ENCODE data around the gene PER1.

PER1 gene

GRCh38 chr17:8138374-8138671 is 13.9 kb downstream of the PER1 start:
- TF ChIP-seq POLR2A (IDR thresholded peaks at IDR 0.05; ENCODE audit: extremely low read depth, insufficient read length) (no peak), MYC (IDR thresholded peaks at IDR 0.05; ENCODE audit: low read depth, low read length) (no peak)
- TF ChIP-seq, protein P1, sequence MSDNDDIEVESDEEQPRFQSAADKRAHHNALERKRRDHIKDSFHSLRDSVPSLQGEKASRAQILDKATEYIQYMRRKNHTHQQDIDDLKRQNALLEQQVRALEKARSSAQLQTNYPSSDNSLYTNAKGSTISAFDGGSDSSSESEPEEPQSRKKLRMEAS (IDR thresholded peaks at IDR 0.05; ENCODE audit: low read depth, low read length): no peak
- TF ChIP-seq, protein P2, sequence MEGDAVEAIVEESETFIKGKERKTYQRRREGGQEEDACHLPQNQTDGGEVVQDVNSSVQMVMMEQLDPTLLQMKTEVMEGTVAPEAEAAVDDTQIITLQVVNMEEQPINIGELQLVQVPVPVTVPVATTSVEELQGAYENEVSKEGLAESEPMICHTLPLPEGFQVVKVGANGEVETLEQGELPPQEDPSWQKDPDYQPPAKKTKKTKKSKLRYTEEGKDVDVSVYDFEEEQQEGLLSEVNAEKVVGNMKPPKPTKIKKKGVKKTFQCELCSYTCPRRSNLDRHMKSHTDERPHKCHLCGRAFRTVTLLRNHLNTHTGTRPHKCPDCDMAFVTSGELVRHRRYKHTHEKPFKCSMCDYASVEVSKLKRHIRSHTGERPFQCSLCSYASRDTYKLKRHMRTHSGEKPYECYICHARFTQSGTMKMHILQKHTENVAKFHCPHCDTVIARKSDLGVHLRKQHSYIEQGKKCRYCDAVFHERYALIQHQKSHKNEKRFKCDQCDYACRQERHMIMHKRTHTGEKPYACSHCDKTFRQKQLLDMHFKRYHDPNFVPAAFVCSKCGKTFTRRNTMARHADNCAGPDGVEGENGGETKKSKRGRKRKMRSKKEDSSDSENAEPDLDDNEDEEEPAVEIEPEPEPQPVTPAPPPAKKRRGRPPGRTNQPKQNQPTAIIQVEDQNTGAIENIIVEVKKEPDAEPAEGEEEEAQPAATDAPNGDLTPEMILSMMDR (IDR thresholded peaks at IDR 0.05; ENCODE audit: low read depth, low read length): no peak
- H3K4me3 ChIP-seq (ENCODE audit: low read depth, low read length): peak overlapping the region; percentile 55
- no peak for DNase-seq (ENCODE audit: low read depth)

GRCh38 chr17:8137645-8138373 is 14.4 kb downstream of the PER1 start:
- peak overlapping the region; percentile 55 for H3K4me3 ChIP-seq (ENCODE audit: low read depth, low read length)
- DNase-seq (ENCODE audit: low read depth): no peak
- TF ChIP-seq, protein P2 (IDR thresholded peaks at IDR 0.05; ENCODE audit: low read depth, low read length): no peak
- TF ChIP-seq, protein P1 (IDR thresholded peaks at IDR 0.05; ENCODE audit: low read depth, low read length): no peak
- TF ChIP-seq MYC (IDR thresholded peaks at IDR 0.05; ENCODE audit: low read depth, low read length): no peak
- no peak for TF ChIP-seq POLR2A (IDR thresholded peaks at IDR 0.05; ENCODE audit: extremely low read depth, insufficient read length)

- TF ChIP-seq MYC (IDR thresholded peaks at IDR 0.05; ENCODE audit: low read depth, low read length) (no peak), POLR2A (IDR thresholded peaks at IDR 0.05; ENCODE audit: extremely low read depth, insufficient read length) (no peak)
- TF ChIP-seq, protein P2 (IDR thresholded peaks at IDR 0.05; ENCODE audit: low read depth, low read length): no peak
- TF ChIP-seq, protein P1 (IDR thresholded peaks at IDR 0.05; ENCODE audit: low read depth, low read length): no peak
- no peak overlapping the region for H3K4me3 ChIP-seq (ENCODE audit: low read depth, low read length)
- DNase-seq (ENCODE audit: low read depth): no peak
Measured at GRCh38 chr17:8133941-8134340, 18.3 kb downstream of the PER1 start.

GRCh38 chr17:8133399-8133798 is 18.8 kb downstream of the PER1 start:
- no peak for DNase-seq (ENCODE audit: low read depth)
- no peak overlapping the region for H3K4me3 ChIP-seq (ENCODE audit: low read depth, low read length)
- TF ChIP-seq, protein P1 (IDR thresholded peaks at IDR 0.05; ENCODE audit: low read depth, low read length): no peak
- TF ChIP-seq, protein P2 (IDR thresholded peaks at IDR 0.05; ENCODE audit: low read depth, low read length): no peak
- TF ChIP-seq POLR2A (IDR thresholded peaks at IDR 0.05; ENCODE audit: extremely low read depth, insufficient read length): no peak

- no peak for DNase-seq (ENCODE audit: low read depth)
- H3K4me3 ChIP-seq (ENCODE audit: low read depth, low read length): no peak overlapping the region
- TF ChIP-seq, protein P1 (IDR thresholded peaks at IDR 0.05; ENCODE audit: low read depth, low read length): no peak
- TF ChIP-seq, protein P2 (IDR thresholded peaks at IDR 0.05; ENCODE audit: low read depth, low read length): no peak
- TF ChIP-seq MYC (IDR thresholded peaks at IDR 0.05; ENCODE audit: low read depth, low read length): no peak
Measured at GRCh38 chr17:8131844-8132441, 20.3 kb downstream of the PER1 start.

Measured in NB4 (cell line).